ENCODE measurements around the gene GCFC2. TPM values are rescaled to one million over a fixed set of nuclear protein-coding genes. Genes with fewer than 3 reads are reported as not detected.

GCFC2 gene
- total RNA-seq, 4 donors from 2014 or later, result 39.2 to 48.1 (median 43.7) TPM

GRCh38 chr2:75637568-75637967, 73.1 kb downstream of the GCFC2 start:
- Histone ChIP-seq H3K4me1 (peaks cover 20 to 27% of the 10 kb centered on the region in 2 donors), H3K4me3 (no peak overlapping the region), H3K27ac (no peak overlapping the region), H3K9me3 (no peaks in the 10 kb centered on the region), H3K27me3 (no peaks in the 10 kb centered on the region), H3K36me3 (no peaks in the 10 kb centered on the region)
- DNase-seq (no peak), ATAC-seq (no peak)
- in situ Hi-C loops (cut with MboI; ENCODE audit: low sequenced_read_pairs in 4 of 4), result loop anchor here in 1 of 4 donors (5.0 kb wide), 1 partner anchor 45 kb away; no protein-coding TSS in a partner anchor
- intact Hi-C loops (cut with DNase I; ENCODE audit: low total_unique reads), result no loop called here
- TF ChIP-seq CTCF (IDR thresholded peaks at IDR 0.05 in 4 of 5, conservative IDR thresholded peaks at IDR 0.05 in 1 of 5) (no peak), POLR2A (IDR thresholded peaks at IDR 0.05) (no peak)

- H3K4me1 ChIP-seq, result peaks cover 0 to 21% of the 10 kb centered on the region in 2 donors
- TF ChIP-seq POLR2A (IDR thresholded peaks at IDR 0.05) (no peak), CTCF (IDR thresholded peaks at IDR 0.05 in 4 of 5, conservative IDR thresholded peaks at IDR 0.05 in 1 of 5) (no peak)
- H3K27me3 ChIP-seq, result no peaks in the 10 kb centered on the region
- H3K4me3 ChIP-seq, result no peak overlapping the region
- no peak overlapping the region for H3K27ac ChIP-seq
- DNase-seq (no peak), ATAC-seq (no peak)
- in situ Hi-C loops (cut with MboI; ENCODE audit: low sequenced_read_pairs in 4 of 4) (loop anchor here in 1 of 4 donors (5.0 kb wide), 1 partner anchor 47 kb away; no protein-coding TSS in a partner anchor), intact Hi-C loops (cut with DNase I; ENCODE audit: low total_unique reads) (no loop called here)
- no peaks in the 10 kb centered on the region for H3K9me3 ChIP-seq
- H3K36me3 ChIP-seq, result no peaks in the 10 kb centered on the region
Measured at GRCh38 chr2:75634945-75635344, 75.8 kb downstream of the GCFC2 start.

GRCh38 chr2:75633620-75634019, 77.1 kb downstream of the GCFC2 start:
- Histone ChIP-seq H3K4me3 (no peak overlapping the region), H3K9me3 (no peaks in the 10 kb centered on the region), H3K27me3 (no peaks in the 10 kb centered on the region), H3K4me1 (peaks cover 0 to 21% of the 10 kb centered on the region in 2 donors), H3K27ac (peak overlapping the region in 1 of 4 donors; percentile 14), H3K36me3 (no peaks in the 10 kb centered on the region)
- intact Hi-C loops (cut with DNase I; ENCODE audit: low total_unique reads) (no loop called here), in situ Hi-C loops (cut with MboI; ENCODE audit: low sequenced_read_pairs in 4 of 4) (no loop called here)
- peak; percentile 69 to 89 for ATAC-seq
- no peak for TF ChIP-seq CTCF (IDR thresholded peaks at IDR 0.05 in 4 of 5, conservative IDR thresholded peaks at IDR 0.05 in 1 of 5)
- TF ChIP-seq POLR2A (IDR thresholded peaks at IDR 0.05), result no peak
- no peak for DNase-seq

GRCh38 chr2:75632813-75633212, 77.9 kb downstream of the GCFC2 start:
- in situ Hi-C loops (cut with MboI; ENCODE audit: low sequenced_read_pairs in 4 of 4) (no loop called here), intact Hi-C loops (cut with DNase I; ENCODE audit: low total_unique reads) (no loop called here)
- DNase-seq (no peak), ATAC-seq (no peak)
- Histone ChIP-seq H3K9me3 (no peaks in the 10 kb centered on the region), H3K36me3 (no peaks in the 10 kb centered on the region), H3K27ac (no peak overlapping the region), H3K4me3 (no peak overlapping the region), H3K27me3 (no peaks in the 10 kb centered on the region), H3K4me1 (peaks cover 0 to 21% of the 10 kb centered on the region in 2 donors)
- no peak for TF ChIP-seq POLR2A (IDR thresholded peaks at IDR 0.05)
- TF ChIP-seq CTCF (IDR thresholded peaks at IDR 0.05 in 4 of 5, conservative IDR thresholded peaks at IDR 0.05 in 1 of 5), result no peak

All from gastrocnemius medialis (tissue), 4 donors.